Sigmoid colon (tissue), 7 donors: ENCODE data around the gene TEKT4. TPM values are rescaled to one million over a fixed set of nuclear protein-coding genes. Genes with fewer than 3 reads are reported as not detected.
"Not testable (repeated sequence)": the region's sequence is repeated elsewhere in the genome, so short reads cannot be mapped to it uniquely, and the experiment has no call there.

Experiments used
- DNase-seq: peaks from one replicate; pipeline ENCODE4 v3.0.0-alpha.2; 2019
- H3K27ac ChIP-seq, 4 donors: fragments of 200-600 bp; sonication (generic); one replicate each; pipeline ENCODE4 v1.5.1; 2016 to 2019; ENCODE audit warnings: mild to moderate bottlenecking in 1 of 4
- H3K27me3 ChIP-seq, 3 donors: fragments of 200-600 bp; sonication (generic); one replicate each; pipeline ENCODE4 v1.5.1; 2019; ENCODE audit warnings: mild to moderate bottlenecking in 1 of 3
- H3K36me3 ChIP-seq, 4 donors: fragments of 200-600 bp; sonication (generic); one replicate each; pipeline ENCODE4 v1.5.1; 2016 to 2019
- H3K4me1 ChIP-seq, 4 donors: fragments of 200-600 bp; sonication (generic); one replicate each; pipeline ENCODE4 v1.5.1; 2017 to 2019
- H3K4me3 ChIP-seq, 4 donors: fragments of 200-600 bp; sonication (generic); one replicate each; pipeline ENCODE4 v1.5.1; 2017 to 2019; ENCODE audit warnings: mild to moderate bottlenecking in 2 of 4, moderate library complexity in 1 of 4
- H3K9me3 ChIP-seq, 4 donors: fragments of 200-600 bp in 3 of 4; sonication (generic) in 3 of 4; one replicate each; pipeline versions ENCODE4 v1.5.1 to v1.6.1; 2013 to 2019
- EP300 ChIP-seq, 4 donors: sonication (generic); formaldehyde crosslinking; IDR thresholded peaks; one replicate each; pipeline ENCODE4 v1.6.1; 2017; ENCODE audit warnings: antibody characterized with exemption in 4 of 4
- POLR2A ChIP-seq, 2 donors: fragments of 450-650 bp; IDR thresholded peaks; one replicate each; pipeline ENCODE4 v1.6.1; 2016; ENCODE audit warnings: antibody characterized with exemption in 2 of 2, mild to moderate bottlenecking in 2 of 2, moderate library complexity in 2 of 2
- POLR2AphosphoS5 ChIP-seq, 4 donors: sonication (generic); formaldehyde crosslinking; IDR thresholded peaks; one replicate each; pipeline ENCODE4 v1.6.1; 2017; ENCODE audit warnings: antibody characterized with exemption in 4 of 4
- WGBS, 2 donors: extraction: QIAGEN DNeasy Blood & Tissue Kit; methylation state at CpG; one replicate each; pipeline ENCODE4 v1.1.7; 2013; 5-methylcytosine and 5-hydroxymethylcytosine counted together
- intact Hi-C: fragments of 100-400 bp; cut with DNase I; formaldehyde crosslinking; loops from one replicate; pipeline ENCODE4 v1.15.1; 2023
- polyA plus RNA-seq, 3 donors: library from polyadenylated mRNA; stranded (reverse); fragments of 200-250 nt; gene quantifications; one replicate each; pipeline ENCODE4 v1.2.3, GENCODE V29; 2013
- total RNA-seq, 4 donors: library from RNA; depleted of rRNA; stranded (reverse); fragments of >200 nt; gene quantifications; one replicate each; pipeline ENCODE4 v1.1.0, GENCODE V29; 2016
- TF ChIP-seq, protein P1 (sequence below), 4 experiments: fragments of 450-650 bp in 3 of 4; fragments of 200-600 bp in 1 of 4; IDR thresholded peaks; one replicate each; pipeline ENCODE4 v1.5.1; 2016 to 2019; ENCODE audit warnings: antibody characterized with exemption in 4 of 4, mild to moderate bottlenecking in 3 of 4, moderate library complexity in 2 of 4
- donor health status: healthy with polysubstance abuse.
- donor health status: Bipolar disorder and iron deficiency.
- donor health status: healthy.

TEKT4 gene, protein sequence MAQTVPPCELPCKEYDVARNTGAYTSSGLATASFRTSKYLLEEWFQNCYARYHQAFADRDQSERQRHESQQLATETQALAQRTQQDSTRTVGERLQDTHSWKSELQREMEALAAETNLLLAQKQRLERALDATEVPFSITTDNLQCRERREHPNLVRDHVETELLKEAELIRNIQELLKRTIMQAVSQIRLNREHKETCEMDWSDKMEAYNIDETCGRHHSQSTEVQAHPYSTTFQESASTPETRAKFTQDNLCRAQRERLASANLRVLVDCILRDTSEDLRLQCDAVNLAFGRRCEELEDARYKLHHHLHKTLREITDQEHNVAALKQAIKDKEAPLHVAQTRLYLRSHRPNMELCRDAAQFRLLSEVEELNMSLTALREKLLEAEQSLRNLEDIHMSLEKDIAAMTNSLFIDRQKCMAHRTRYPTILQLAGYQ
- total RNA-seq (not detected), polyA plus RNA-seq (not detected)

DNA sequence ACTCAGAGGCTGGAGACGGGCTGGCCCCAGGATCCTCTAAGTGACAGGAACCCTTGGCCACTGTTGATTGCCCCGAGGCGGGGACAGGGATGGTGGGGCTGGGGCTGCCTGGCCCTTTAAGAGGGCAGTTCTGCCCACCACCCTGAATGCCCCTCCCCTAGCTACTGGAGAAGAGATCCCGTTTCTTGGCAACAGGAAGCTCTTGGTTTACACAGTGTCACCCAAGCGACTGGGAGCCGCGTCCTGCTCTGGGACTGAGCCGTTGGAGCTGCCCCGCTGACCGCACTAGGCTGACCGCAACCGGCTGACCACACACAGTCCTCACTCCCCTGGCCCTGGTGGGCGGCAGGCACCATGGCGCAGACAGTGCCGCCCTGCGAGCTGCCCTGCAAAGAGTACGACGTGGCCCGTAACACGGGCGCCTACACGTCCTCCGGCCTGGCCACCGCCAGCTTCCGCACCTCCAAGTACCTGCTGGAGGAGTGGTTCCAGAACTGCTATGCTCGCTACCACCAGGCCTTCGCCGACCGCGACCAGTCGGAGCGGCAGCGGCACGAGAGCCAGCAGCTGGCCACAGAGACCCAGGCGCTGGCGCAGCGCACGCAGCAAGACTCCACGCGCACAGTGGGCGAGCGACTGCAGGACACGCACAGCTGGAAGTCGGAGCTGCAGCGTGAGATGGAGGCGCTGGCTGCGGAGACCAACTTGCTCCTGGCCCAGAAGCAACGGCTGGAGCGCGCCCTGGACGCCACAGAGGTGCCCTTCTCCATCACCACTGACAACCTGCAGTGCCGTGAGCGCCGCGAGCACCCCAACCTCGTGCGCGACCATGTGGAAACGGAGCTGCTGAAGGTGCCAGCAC lies at the start of gene TEKT4:
TSS of gene TEKT4 (plus strand) at position 205 of the 862 bp plus-strand sequence. CDS start at position 355, 150 bp downstream.
- TF ChIP-seq POLR2AphosphoS5 (IDR thresholded peaks at IDR 0.05) (no peak), POLR2A (IDR thresholded peaks at IDR 0.05) (no peak), EP300 (IDR thresholded peaks at IDR 0.05) (no peak)
- TF ChIP-seq, protein P1, sequence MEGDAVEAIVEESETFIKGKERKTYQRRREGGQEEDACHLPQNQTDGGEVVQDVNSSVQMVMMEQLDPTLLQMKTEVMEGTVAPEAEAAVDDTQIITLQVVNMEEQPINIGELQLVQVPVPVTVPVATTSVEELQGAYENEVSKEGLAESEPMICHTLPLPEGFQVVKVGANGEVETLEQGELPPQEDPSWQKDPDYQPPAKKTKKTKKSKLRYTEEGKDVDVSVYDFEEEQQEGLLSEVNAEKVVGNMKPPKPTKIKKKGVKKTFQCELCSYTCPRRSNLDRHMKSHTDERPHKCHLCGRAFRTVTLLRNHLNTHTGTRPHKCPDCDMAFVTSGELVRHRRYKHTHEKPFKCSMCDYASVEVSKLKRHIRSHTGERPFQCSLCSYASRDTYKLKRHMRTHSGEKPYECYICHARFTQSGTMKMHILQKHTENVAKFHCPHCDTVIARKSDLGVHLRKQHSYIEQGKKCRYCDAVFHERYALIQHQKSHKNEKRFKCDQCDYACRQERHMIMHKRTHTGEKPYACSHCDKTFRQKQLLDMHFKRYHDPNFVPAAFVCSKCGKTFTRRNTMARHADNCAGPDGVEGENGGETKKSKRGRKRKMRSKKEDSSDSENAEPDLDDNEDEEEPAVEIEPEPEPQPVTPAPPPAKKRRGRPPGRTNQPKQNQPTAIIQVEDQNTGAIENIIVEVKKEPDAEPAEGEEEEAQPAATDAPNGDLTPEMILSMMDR (IDR thresholded peaks at IDR 0.05), result no peak
- peaks cover 5 to 47% (median 21%) of the 10 kb centered on the region in 3 donors for H3K27me3 ChIP-seq
- H3K4me3 ChIP-seq, result no peak within 1 kb of the TSS
- no peak for DNase-seq
- intact Hi-C loops, result no loop called here
- 52 to 57% methylated on average over 59 of the region's 59 CpGs for WGBS, 2 donors
- H3K36me3 ChIP-seq, result no peaks in the 10 kb centered on the region
- no peak within 1 kb of the TSS for H3K27ac ChIP-seq
- H3K4me1 ChIP-seq, result peaks cover 0 to 5% (median 2%) of the 10 kb centered on the region in 4 donors
- no peaks in the 10 kb centered on the region for H3K9me3 ChIP-seq

DNA sequence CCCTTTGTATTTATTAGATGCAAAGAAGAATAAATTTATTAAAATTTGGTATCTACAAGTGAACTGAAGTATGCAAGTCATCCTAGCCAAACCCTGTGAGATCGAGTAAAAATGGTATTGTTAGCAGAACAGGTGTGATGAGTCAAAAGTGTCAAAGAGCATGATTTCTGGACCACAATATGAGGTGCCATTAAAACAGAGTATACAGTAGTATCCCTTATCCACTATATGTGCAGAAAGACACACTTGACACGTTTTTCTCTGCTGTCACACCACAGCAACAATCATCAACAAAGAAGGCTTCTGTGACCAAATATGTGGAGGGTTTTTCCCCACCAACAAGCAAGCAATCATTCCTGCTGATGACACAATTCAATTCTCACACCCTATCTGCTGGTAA lies 32.0 kb upstream of the TEKT4 start:
- intact Hi-C loops, H3K27ac ChIP-seq, H3K4me3 ChIP-seq, DNase-seq, H3K9me3 ChIP-seq, H3K4me1 ChIP-seq, H3K36me3 ChIP-seq, H3K27me3 ChIP-seq: not testable (repeated sequence)
- WGBS, 2 donors, result 22 to 33% methylated on average over 2 of the region's 2 CpGs

- Histone ChIP-seq H3K4me1 (peaks cover 0 to 17% (median 11%) of the 10 kb centered on the region in 4 donors), H3K27me3 (peaks cover 21 to 52% (median 32%) of the 10 kb centered on the region in 3 donors), H3K4me3 (peak overlapping the region in 2 of 4 donors; percentile 4 to 24)
- DNase-seq, intact Hi-C loops, H3K36me3 ChIP-seq, H3K9me3 ChIP-seq, H3K27ac ChIP-seq: not testable (repeated sequence)
- WGBS, 2 donors, result 4 to 7% methylated on average over 35 of the region's 35 CpGs
Measured at GRCh38 chr2:94856856-94857255, 14.4 kb upstream of the TEKT4 start.

DNA sequence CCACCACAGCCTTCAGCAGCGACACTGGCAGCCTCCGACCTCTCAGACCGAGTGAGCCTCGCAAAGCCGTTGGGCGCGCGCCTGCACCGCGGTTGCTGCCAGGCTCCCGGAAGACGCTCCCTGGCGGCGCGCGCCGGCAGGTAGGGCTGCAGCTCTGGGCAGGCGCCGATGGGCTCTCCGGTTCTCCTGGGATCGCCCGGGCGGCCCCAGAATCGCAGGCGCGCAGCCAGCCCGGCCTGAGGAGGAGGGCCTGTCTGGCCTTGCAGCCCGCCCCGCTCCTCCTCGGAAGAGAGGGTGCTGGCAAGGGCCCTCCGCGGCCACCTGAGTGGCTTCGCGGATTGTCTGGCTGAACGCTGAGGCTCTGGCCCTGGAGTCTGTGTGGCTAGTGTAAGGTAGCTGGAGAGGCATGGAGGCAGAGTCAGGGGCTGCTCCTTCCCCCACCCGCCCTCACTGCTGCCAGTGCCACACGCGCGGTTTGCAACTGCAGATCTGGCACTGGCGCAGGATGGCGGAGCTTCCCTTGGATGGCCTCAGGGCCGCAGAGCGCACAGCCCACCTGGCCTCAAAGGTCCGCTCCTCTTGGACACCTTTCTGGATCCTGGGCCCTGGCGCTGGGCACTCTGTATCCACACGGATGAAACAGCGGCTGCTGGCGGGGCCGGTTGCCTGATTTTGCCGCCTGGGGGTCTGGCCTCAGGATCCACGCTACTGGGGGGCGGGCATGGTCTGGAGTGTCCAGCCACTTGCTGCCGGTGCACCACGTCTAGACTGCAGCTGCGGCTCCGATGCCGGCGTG lies 13.7 kb upstream of the TEKT4 start:
- peaks cover 21 to 59% (median 38%) of the 10 kb centered on the region in 3 donors for H3K27me3 ChIP-seq
- peak overlapping the region in 3 of 4 donors; percentile 4 to 24 (median 5) for H3K4me3 ChIP-seq

DNA sequence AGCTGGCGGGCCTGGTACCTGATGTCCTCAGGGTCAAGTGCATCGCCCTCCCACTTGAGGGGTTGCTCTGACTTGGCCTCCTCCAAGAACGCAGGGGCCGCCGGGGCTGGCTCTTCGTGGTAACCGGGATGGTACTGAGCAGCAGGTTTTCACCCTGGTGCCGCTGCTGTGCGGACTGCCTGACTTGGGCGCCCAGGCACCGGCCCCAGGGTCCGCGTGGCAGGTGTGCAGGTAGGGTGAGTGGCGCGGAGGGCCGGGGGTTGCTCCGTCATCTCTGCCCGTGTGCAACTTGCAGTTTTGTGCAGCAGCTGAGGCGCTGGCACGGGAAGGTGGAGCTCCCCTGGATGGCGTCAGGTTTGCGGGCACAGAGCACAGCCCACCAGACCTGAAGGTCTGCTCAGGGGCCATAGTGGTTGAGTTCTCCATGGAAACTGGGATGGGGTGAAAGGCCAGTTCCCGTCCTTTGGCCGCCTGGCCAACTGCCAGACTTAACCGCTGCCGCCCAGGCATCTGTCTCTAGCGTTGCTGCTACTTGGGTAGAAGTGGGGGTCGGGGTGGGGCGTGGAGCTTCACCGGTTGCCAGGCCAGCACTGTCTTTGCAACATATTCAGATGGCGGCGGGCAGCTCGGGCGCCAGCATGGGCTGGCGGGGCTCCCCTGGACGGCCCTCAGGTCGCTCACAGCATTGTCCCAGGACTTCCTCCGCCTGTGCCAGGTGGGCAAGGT lies 12.9 kb upstream of the TEKT4 start:
- H3K9me3 ChIP-seq, H3K4me3 ChIP-seq, H3K27ac ChIP-seq, H3K36me3 ChIP-seq, intact Hi-C loops, DNase-seq: not testable (repeated sequence)
- peaks cover 0 to 17% (median 11%) of the 10 kb centered on the region in 4 donors for H3K4me1 ChIP-seq
- WGBS, 2 donors, result 36 to 42% methylated on average over 38 of the region's 38 CpGs
- H3K27me3 ChIP-seq, result peaks cover 21 to 67% (median 45%) of the 10 kb centered on the region in 3 donors

More for the DNA sequence above, 13.7 kb upstream of the TEKT4 start:
- H3K27ac ChIP-seq, intact Hi-C loops, H3K36me3 ChIP-seq, H3K9me3 ChIP-seq: not testable (repeated sequence)
- 6 to 7% methylated on average over 58 of the region's 58 CpGs for whole genome bisulfite sequencing, 2 donors
- DNase-seq, result peak; percentile 46
- peaks cover 0 to 17% (median 11%) of the 10 kb centered on the region in 4 donors for H3K4me1 ChIP-seq
